SH-SY5Y (cell line): ENCODE data around the gene HMGCS2.

ENCODE experiments used
- GATA2 ChIP-seq: IDR thresholded peaks from 2 replicates; pipeline ENCODE4 v1.6.1; 2011; ENCODE audit warnings: mild to moderate bottlenecking, low read depth, low read length
- GATA3 ChIP-seq: IDR thresholded peaks from 2 replicates; pipeline ENCODE4 v1.6.1; 2011; ENCODE audit warnings: low read depth, mild to moderate bottlenecking, low read length, moderate library complexity

HMGCS2 gene

DNA sequence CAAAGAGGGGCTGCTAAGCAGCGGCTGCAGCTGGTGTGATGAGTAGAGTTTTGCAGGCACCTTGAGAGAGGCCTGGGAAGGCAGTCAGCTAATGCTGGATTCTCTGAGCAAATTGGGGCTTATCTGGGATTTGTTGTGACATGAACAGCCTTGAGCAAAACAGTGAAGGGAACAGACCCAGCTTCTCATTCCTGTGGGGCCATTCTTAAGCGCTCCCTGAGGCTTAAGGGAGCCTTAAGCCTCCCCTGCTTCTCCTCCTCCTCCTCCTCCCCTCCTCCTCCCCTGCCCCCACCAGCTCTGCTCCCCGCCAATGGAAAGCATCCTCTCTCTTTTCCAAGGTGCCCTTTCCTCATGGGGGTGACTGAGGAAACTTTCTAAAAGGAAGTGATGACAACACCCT is 21.3 kb downstream of the HMGCS2 start:
- TF ChIP-seq GATA3 = no peak
- TF ChIP-seq GATA2 = no peak

GRCh38 chr1:119745034-119745433 is 23.7 kb downstream of the HMGCS2 start:
- TF ChIP-seq GATA3 = no peak
- TF ChIP-seq GATA2 = no peak

- no peak for TF ChIP-seq GATA2
- TF ChIP-seq GATA3 = no peak
These were observed 24.1 kb downstream of the HMGCS2 start for GRCh38 chr1:119744598-119744942.

DNA sequence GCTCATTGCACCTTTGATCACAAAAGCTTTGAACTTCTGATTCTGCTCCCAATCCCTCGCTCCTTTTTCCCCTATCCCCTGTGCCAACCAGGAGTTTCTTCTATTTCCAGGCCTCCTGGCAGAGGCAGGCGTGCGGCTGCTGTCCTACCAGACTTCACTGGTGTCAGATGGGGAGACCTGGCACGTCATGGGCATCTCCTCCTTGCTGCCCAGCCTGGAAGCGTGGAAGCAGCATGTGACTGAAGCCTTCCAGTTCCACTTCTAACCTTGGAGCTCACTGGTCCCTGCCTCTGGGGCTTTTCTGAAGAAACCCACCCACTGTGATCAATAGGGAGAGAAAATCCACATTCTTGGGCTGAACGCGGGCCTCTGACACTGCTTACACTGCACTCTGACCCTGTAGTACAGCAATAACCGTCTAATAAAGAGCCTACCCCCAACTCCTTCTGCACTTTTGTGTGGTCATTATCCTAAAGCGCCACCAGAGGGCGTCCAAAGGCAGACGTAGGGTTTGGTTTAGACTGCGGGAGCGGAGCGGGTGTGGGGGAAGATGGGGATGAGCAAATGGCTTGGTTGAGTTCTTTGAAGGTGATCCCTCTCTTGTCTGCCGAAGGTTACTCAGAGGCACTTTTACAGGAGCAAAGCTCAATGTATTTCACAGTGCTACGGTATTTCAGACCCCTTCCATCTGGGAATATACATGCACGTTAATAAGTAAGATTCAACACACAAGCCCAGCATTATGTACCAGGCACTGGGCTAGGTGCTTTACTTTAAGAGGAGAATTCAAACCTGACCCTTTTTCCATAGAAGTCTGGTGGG is 24.7 kb downstream of the HMGCS2 start:
- TF ChIP-seq GATA3 (no peak), GATA2 (no peak)

GRCh38 chr1:119743308-119743707 is 25.4 kb downstream of the HMGCS2 start:
- TF ChIP-seq GATA3 (no peak), GATA2 (no peak)

GRCh38 chr1:119742677-119743076 is 26.0 kb downstream of the HMGCS2 start:
- TF ChIP-seq GATA2 (no peak), GATA3 (no peak)

DNA sequence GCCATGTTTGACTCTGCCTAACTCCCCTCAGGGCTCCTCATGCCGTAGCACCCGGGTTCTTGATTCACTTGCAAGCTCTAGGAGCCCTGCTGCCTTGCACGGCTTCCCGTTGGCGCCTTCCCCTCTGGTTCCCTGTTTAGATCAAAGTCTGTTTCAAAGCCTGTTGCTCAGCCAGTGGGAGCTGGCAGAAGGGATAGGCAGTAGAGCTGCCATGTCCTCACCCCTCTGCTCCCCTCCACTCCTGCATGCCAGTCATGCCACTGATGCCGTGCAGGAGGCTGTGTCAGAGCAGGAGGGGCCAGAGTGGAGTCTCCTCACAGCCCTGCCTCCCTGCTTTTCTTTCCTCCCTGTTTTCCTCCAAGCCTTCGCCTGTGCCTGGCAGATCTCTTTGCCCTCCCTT is 26.5 kb downstream of the HMGCS2 start:
- no peak for TF ChIP-seq GATA2
- no peak for TF ChIP-seq GATA3

- no peak for TF ChIP-seq GATA3
- TF ChIP-seq GATA2 = no peak
These were observed 27.6 kb downstream of the HMGCS2 start for GRCh38 chr1:119740896-119741780.

GRCh38 chr1:119740261-119740660 is 28.4 kb downstream of the HMGCS2 start:
- TF ChIP-seq GATA2 (no peak), GATA3 (no peak)

DNA sequence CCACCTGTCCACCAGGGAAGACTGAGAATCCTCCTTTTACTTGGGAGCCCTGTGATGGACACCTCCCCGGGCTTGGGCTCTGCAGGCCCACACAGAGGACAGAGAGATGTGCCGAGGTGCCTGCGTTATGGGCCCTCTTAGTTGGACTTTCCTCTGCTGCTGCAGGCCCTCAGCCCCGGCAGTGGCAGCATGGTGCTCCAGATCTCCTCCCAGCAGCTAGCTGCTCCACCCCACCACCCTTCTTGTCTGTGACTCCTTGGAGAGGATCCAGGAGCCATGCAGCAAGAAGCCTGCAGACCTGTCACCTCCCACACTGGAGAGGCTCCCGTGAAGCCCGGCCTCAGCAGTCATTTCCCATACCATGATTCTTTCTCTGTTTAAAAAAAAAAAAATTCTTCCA is 29.6 kb downstream of the HMGCS2 start:
- TF ChIP-seq GATA3 (no peak), GATA2 (no peak)

- TF ChIP-seq GATA3 (no peak), GATA2 (no peak)
These were observed 30.5 kb downstream of the HMGCS2 start for GRCh38 chr1:119738100-119738720.

GRCh38 chr1:119737040-119737682 is 31.5 kb downstream of the HMGCS2 start:
- TF ChIP-seq GATA3 (no peak), GATA2 (no peak)

DNA sequence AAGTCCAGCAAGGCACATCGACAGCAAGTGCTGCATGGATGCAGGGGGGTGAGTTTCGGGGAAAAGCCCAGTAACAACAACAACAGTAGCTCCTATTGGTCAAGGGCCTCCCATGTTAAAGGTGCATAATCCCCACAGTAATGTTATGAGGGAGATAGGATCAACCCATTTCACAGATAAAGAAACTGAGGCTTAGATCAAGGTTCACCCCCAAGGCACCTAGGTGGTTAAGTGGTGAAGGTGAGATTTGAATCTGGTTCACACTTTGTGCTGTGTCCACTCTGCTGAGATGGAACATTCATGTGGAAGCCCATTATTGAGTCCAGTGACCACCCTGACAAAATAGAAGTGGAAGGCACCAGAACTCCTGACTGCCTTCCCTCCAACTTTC is 32.1 kb downstream of the HMGCS2 start:
- no peak for TF ChIP-seq GATA2
- TF ChIP-seq GATA3 = no peak

GRCh38 chr1:119735217-119735616 is 33.5 kb downstream of the HMGCS2 start:
- TF ChIP-seq GATA2 (no peak), GATA3 (no peak)

GRCh38 chr1:119733754-119734153 is 35.0 kb downstream of the HMGCS2 start:
- TF ChIP-seq GATA2 = no peak
- TF ChIP-seq GATA3 = no peak
